Upper lobe of left lung (tissue), 6 donors: ENCODE data around the gene C4BPB. TPM values are rescaled to one million over a fixed set of nuclear protein-coding genes. Genes with fewer than 3 reads are reported as not detected.

Experiments
- ATAC-seq, 2 donors: fragments of 200-7000 bp; cut with Tn5 transposase; one replicate each; pipeline ENCODE4 v1.9.1; 2022; ENCODE audit warnings: mild to moderate bottlenecking in 2 of 2, moderate library complexity in 2 of 2; ENCODE audit not compliant: low FRiP score in 2 of 2
- DNase-seq, 2 donors: peaks; one replicate each; pipeline ENCODE4 v3.0.0-alpha.2; 2019 to 2020
- H3K27ac ChIP-seq, 4 donors: fragments of 200-600 bp; sonication (generic); one replicate each; pipeline ENCODE4 v1.5.1; 2016 to 2019
- H3K27me3 ChIP-seq, 4 donors: fragments of 200-600 bp; sonication (generic); one replicate each; pipeline ENCODE4 v1.5.1; 2017 to 2019
- H3K36me3 ChIP-seq, 4 donors: fragments of 200-600 bp; sonication (generic); one replicate each; pipeline ENCODE4 v1.5.1; 2016 to 2019
- H3K4me1 ChIP-seq, 4 donors: fragments of 200-600 bp; sonication (generic); one replicate each; pipeline ENCODE4 v1.5.1; 2018 to 2019
- H3K4me3 ChIP-seq, 4 donors: fragments of 200-600 bp; sonication (generic); one replicate each; pipeline ENCODE4 v1.5.1; 2017 to 2019; ENCODE audit warnings: mild to moderate bottlenecking in 2 of 4, moderate library complexity in 1 of 4
- H3K9me3 ChIP-seq, 4 donors: fragments of 200-600 bp; sonication (generic); one replicate each; pipeline ENCODE4 v1.5.1; 2018 to 2019
- EP300 ChIP-seq, 4 donors: sonication (generic); formaldehyde crosslinking; IDR thresholded peaks; one replicate each; pipeline ENCODE4 v1.5.1; 2017; ENCODE audit warnings: antibody characterized with exemption in 4 of 4, control low read depth in 2 of 4
- POLR2A ChIP-seq, 4 donors: fragments of 450-650 bp; IDR thresholded peaks; one replicate each; pipeline ENCODE4 v1.5.1; 2016 to 2017; ENCODE audit warnings: antibody characterized with exemption in 4 of 4, mild to moderate bottlenecking in 2 of 4
- POLR2AphosphoS5 ChIP-seq, 2 donors: sonication (generic); formaldehyde crosslinking; IDR thresholded peaks; one replicate each; pipeline ENCODE4 v1.5.1; 2017; ENCODE audit warnings: antibody characterized with exemption in 2 of 2
- WGBS, 2 donors: methylation state at CpG; one replicate each; pipeline ENCODE4 v1.1.5; 2017 to 2018; 5-methylcytosine and 5-hydroxymethylcytosine counted together
- total RNA-seq, 6 donors: library from RNA; depleted of rRNA in 4 of 6; stranded (reverse); fragments of >200 nt in 4 of 6; gene quantifications; one replicate each; pipeline versions ENCODE4 v1.1.0 to v1.2.1, GENCODE V29; 2016 to 2021
- TF ChIP-seq, protein P1 (sequence below), 6 experiments: fragments of 450-650 bp in 4 of 6; fragments of 200-600 bp in 2 of 6; sonication (generic) in 2 of 6; IDR thresholded peaks; one replicate each; pipeline ENCODE4 v1.5.1; 2016 to 2019; ENCODE audit warnings: antibody characterized with exemption in 6 of 6
- donor health status: DM: no; HTN: no; CAD: no; lungs with moderate emphysema.
- donor health status: DM: no; HTN: yes; CAD: no; lungs with severe emphysema.

C4BPB gene
- total RNA-seq, 6 donors from 2014 or later = 1.1 to 40.9 (median 9.2) TPM

DNA sequence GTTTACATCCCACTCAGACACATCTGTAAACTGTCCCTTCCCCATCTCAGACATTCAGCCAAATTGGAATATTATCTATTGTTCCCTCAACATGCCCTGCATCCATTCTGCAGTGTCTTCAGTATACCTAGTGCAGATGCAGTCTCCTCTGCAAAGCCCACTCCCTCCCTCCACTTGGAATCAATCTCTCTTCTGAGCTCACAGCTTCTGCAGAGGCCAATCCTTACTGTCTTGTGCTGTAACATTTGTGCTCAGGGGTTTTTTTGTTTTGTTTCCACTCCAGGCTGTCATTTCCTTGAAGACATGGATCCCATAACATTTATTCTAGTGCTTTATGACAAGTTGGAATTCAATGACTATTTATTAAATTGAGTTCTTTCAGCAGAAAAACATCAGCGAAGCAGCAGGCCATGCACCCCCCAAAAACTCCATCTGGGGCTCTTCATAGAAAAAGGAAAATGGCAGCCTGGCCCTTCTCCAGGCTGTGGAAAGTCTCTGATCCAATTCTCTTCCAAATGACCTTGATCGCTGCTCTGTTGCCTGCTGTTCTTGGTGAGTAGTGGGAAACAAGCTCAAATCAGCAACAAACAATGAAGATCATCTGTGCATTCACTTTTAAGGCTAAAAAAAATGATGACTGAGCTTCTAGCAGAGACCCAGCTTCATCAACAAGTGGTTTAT is 24.1 kb downstream of the C4BPB start:
- WGBS, 2 donors = 74 to 82% methylated on average over 2 of the region's 2 CpGs
- Histone ChIP-seq H3K36me3 (no peaks in the 10 kb centered on the region), H3K27me3 (no peaks in the 10 kb centered on the region), H3K27ac (no peak overlapping the region), H3K9me3 (no peaks in the 10 kb centered on the region), H3K4me1 (no peaks in the 10 kb centered on the region), H3K4me3 (no peak overlapping the region)
- TF ChIP-seq POLR2A (IDR thresholded peaks at IDR 0.05) (no peak), POLR2AphosphoS5 (IDR thresholded peaks at IDR 0.05) (no peak), EP300 (IDR thresholded peaks at IDR 0.05) (no peak)
- TF ChIP-seq, protein P1, sequence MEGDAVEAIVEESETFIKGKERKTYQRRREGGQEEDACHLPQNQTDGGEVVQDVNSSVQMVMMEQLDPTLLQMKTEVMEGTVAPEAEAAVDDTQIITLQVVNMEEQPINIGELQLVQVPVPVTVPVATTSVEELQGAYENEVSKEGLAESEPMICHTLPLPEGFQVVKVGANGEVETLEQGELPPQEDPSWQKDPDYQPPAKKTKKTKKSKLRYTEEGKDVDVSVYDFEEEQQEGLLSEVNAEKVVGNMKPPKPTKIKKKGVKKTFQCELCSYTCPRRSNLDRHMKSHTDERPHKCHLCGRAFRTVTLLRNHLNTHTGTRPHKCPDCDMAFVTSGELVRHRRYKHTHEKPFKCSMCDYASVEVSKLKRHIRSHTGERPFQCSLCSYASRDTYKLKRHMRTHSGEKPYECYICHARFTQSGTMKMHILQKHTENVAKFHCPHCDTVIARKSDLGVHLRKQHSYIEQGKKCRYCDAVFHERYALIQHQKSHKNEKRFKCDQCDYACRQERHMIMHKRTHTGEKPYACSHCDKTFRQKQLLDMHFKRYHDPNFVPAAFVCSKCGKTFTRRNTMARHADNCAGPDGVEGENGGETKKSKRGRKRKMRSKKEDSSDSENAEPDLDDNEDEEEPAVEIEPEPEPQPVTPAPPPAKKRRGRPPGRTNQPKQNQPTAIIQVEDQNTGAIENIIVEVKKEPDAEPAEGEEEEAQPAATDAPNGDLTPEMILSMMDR (IDR thresholded peaks at IDR 0.05) = no peak
- no peak for DNase-seq
- no peak for ATAC-seq

DNA sequence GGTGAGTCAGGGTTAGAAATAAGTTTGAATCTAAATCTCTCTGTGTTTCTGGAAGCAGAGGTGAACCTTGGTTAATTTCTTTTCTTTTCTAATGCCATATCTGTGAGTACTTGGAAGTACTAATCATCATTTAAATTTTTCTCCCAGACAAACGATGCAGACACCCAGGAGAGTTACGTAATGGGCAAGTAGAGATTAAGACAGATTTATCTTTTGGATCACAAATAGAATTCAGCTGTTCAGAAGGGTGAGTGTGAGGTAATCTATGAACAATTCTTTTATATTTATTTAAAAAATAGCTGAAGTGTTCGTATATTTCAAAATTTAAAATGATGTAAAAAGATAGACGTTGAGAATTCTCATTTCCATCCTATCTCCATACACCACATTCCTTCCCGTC is 26.6 kb downstream of the C4BPB start:
- Histone ChIP-seq H3K27me3 (no peaks in the 10 kb centered on the region), H3K4me1 (no peaks in the 10 kb centered on the region), H3K9me3 (no peaks in the 10 kb centered on the region), H3K4me3 (no peak overlapping the region), H3K36me3 (no peaks in the 10 kb centered on the region), H3K27ac (no peak overlapping the region)
- TF ChIP-seq POLR2A (IDR thresholded peaks at IDR 0.05) = no peak
- no peak for TF ChIP-seq POLR2AphosphoS5 (IDR thresholded peaks at IDR 0.05)
- TF ChIP-seq EP300 (IDR thresholded peaks at IDR 0.05) = no peak
- TF ChIP-seq, protein P1 (IDR thresholded peaks at IDR 0.05) = no peak
- no peak for DNase-seq
- ATAC-seq = peak in 1 of 2 donors; percentile 61
- 68 to 73% methylated on average over 5 of the region's 5 CpGs for WGBS, 2 donors

DNA sequence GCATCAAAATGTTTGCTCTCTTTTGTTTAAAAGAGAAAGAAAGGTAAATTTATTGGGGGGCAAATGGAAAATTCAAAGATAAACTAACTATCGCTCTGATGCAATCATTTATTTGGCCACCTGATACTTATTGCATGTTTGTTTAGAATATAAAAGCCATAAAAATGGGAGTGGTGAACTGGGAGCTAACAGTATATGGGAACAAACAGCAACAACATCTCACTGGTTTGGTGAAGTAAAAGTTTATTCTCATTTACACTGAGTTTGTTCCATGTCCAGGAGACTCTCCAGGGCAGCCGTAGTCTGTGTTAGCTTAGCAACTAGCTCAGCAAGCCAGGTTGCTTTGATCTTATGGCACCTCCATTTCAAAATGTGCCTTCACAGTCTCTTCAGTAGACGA is 35.7 kb downstream of the C4BPB start:
- H3K9me3 ChIP-seq = peaks cover under 1 to 14% (median 11%) of the 10 kb centered on the region in 4 donors
- DNase-seq (no peak), ATAC-seq (no peak)
- H3K27ac ChIP-seq = no peak overlapping the region
- no peaks in the 10 kb centered on the region for H3K27me3 ChIP-seq
- WGBS, 2 donors = 84 to 85% methylated on average over 3 of the region's 3 CpGs
- TF ChIP-seq POLR2AphosphoS5 (IDR thresholded peaks at IDR 0.05) = no peak
- TF ChIP-seq, protein P1 (IDR thresholded peaks at IDR 0.05) = no peak
- no peak for TF ChIP-seq EP300 (IDR thresholded peaks at IDR 0.05)
- TF ChIP-seq POLR2A (IDR thresholded peaks at IDR 0.05) = no peak
- H3K4me3 ChIP-seq = no peak overlapping the region
- peaks cover 0 to 4% (median 0%) of the 10 kb centered on the region in 4 donors for H3K36me3 ChIP-seq
- no peaks in the 10 kb centered on the region for H3K4me1 ChIP-seq

DNA sequence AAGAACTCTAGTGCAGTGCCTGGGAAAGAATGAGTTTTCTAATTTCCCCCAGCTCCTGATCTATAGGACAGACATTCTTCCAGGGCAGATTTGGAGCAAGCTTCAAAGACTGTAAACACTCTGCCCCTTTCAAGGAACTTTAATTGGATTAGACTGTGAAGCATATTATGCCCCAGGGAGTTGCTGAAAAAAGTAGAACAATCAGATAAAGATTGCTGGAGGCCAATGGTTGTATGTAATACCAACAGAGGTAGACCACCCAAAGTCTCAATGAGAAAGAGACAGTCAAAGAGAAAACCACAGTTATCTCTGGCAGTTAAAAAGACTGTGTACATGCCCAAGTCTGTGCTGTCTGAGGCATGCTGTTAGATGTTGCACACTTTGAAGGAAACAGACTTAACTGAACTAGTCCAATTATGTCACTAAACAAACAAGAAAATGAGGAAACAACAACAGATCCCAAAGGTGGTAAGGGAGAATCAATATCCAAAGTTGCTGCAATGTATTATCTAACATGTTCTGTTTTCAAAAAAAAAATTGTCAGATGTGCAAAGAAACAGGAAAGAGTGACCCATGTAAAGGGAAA is 39.8 kb downstream of the C4BPB start:
- ATAC-seq (no peak), DNase-seq (no peak)
- Histone ChIP-seq H3K27me3 (no peaks in the 10 kb centered on the region), H3K9me3 (peaks cover 6 to 16% (median 12%) of the 10 kb centered on the region in 4 donors), H3K36me3 (peaks cover 0 to 5% (median 0%) of the 10 kb centered on the region in 4 donors), H3K4me1 (no peaks in the 10 kb centered on the region), H3K4me3 (no peak overlapping the region), H3K27ac (no peak overlapping the region)
- no peak for TF ChIP-seq POLR2A (IDR thresholded peaks at IDR 0.05)
- no peak for TF ChIP-seq POLR2AphosphoS5 (IDR thresholded peaks at IDR 0.05)
- no peak for TF ChIP-seq EP300 (IDR thresholded peaks at IDR 0.05)
- TF ChIP-seq, protein P1 (IDR thresholded peaks at IDR 0.05) = no peak

DNA sequence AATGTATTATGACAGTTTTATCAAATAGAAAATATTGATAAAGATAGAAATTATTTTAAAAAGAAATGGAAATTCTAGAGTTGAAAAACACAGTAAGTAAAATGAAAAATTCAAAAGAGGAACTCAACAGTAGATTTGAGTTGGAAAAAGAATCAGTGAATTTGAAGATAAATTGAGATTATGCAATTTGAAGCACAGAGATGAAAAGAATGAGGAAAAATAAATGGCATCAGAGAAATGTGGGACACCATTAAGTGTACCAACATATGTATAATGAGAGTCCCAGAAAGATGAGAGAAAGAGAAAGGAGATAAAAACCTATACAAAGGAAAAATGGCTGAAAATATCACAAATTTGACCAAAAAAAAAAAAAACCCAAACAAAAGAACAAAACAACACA is 40.4 kb downstream of the C4BPB start:
- ATAC-seq (no peak), DNase-seq (no peak)
- Histone ChIP-seq H3K27ac (no peak overlapping the region), H3K27me3 (no peaks in the 10 kb centered on the region), H3K9me3 (peaks cover 6 to 16% (median 12%) of the 10 kb centered on the region in 4 donors), H3K4me3 (no peak overlapping the region), H3K4me1 (no peaks in the 10 kb centered on the region), H3K36me3 (peaks cover 0 to 7% (median 0%) of the 10 kb centered on the region in 4 donors)
- TF ChIP-seq, protein P1 (IDR thresholded peaks at IDR 0.05) = no peak
- TF ChIP-seq POLR2AphosphoS5 (IDR thresholded peaks at IDR 0.05) = no peak
